Keratinocyte (primary cell): ENCODE results near the gene ARMH1.

Source experiments
- EZH2 ChIP-seq: IDR thresholded peaks from one replicate; pipeline ENCODE4 v1.6.1; 2012; ENCODE audit warnings: inconsistent platforms, mild to moderate bottlenecking, low read length, moderate library complexity
- TF ChIP-seq, protein P1 (sequence below), 3 experiments: IDR thresholded peaks in 1 of 3; conservative IDR thresholded peaks in 1 of 3; optimal IDR thresholded peaks in 1 of 3; 2 replicates in 2 of 3; 3 replicates in 1 of 3; pipeline versions ENCODE3 to v1.5.1; 2011; ENCODE audit warnings: low read length in 3 of 3, mild to moderate bottlenecking in 3 of 3, moderate library complexity in 2 of 3, control low read depth in 1 of 3, inconsistent platforms in 1 of 3; ENCODE audit not compliant: insufficient read depth in 2 of 3; ENCODE audit errors: extremely low read depth in 1 of 3

DNA sequence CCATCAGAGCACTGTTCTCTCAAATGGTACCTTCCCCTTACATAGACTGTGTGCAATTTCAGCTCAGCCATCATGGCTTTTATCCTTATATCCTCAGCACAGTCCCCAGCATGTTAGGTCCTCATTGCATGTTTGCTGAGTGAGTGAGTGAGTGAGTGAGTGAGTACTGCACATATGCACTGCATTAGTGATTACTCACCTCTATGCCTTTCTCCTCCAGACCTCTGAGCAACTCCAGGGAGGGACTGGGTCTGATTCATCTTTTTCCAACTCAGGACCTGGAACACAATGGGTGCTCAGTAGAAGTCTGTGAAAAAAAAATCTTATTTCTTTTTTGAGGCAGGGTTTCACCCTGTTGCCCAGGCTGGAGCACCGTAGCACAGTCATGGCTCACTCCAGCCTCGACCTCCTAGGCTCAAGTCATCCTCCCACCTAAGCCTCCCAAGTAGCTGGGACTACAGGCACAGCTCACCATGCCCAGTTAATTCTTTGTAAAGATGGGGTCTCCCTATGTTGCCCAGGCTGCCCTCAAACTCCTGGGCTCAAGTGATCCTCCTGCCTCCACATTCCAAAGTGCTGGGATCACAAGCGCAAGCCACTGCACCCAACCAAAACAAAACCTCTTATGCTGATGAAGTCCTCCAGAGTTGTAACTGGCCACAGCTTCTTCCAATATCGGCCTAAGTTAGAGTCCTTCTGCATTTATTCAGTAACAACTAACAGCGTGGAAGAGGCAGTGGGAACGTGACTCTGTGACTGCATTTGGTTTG, 32.8 kb downstream of the ARMH1 start:
- TF ChIP-seq, protein P1, sequence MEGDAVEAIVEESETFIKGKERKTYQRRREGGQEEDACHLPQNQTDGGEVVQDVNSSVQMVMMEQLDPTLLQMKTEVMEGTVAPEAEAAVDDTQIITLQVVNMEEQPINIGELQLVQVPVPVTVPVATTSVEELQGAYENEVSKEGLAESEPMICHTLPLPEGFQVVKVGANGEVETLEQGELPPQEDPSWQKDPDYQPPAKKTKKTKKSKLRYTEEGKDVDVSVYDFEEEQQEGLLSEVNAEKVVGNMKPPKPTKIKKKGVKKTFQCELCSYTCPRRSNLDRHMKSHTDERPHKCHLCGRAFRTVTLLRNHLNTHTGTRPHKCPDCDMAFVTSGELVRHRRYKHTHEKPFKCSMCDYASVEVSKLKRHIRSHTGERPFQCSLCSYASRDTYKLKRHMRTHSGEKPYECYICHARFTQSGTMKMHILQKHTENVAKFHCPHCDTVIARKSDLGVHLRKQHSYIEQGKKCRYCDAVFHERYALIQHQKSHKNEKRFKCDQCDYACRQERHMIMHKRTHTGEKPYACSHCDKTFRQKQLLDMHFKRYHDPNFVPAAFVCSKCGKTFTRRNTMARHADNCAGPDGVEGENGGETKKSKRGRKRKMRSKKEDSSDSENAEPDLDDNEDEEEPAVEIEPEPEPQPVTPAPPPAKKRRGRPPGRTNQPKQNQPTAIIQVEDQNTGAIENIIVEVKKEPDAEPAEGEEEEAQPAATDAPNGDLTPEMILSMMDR (optimal IDR thresholded peaks at IDR 0.05 in 1 of 3, IDR thresholded peaks at IDR 0.05 in 1 of 3, conservative IDR thresholded peaks at IDR 0.05 in 1 of 3; ENCODE audit: extremely low read depth in 1 of 3, insufficient read depth in 2 of 3, low read length in 3 of 3), result no peak
- no peak for TF ChIP-seq EZH2
